T-helper 1 cell treated with Interleukin-12 subunit alpha and Interleukin-12 subunit beta and Interleukin-4 antibody, amounts not matched to agents 30 μg/mL and 1 μg/mL, for 36 hours (primary cell): ENCODE measurements around the gene SMIM21.

ENCODE experiments used
- H3K27ac Mint-ChIP-seq: one replicate; pipeline ENCODE4 v1.8.0; 2021; ENCODE audit warnings: mild to moderate bottlenecking, mixed read lengths
- H3K27me3 Mint-ChIP-seq: one replicate; pipeline ENCODE4 v1.8.0; 2021; ENCODE audit warnings: low read depth, mixed read lengths
- H3K36me3 Mint-ChIP-seq: one replicate; pipeline ENCODE4 v1.8.0; 2021; ENCODE audit warnings: low read depth, mixed read lengths
- H3K4me1 Mint-ChIP-seq: one replicate; pipeline ENCODE4 v1.8.0; 2021; ENCODE audit warnings: low read depth, mixed read lengths
- H3K4me3 Mint-ChIP-seq: one replicate; pipeline ENCODE4 v1.8.0; 2021; ENCODE audit warnings: mild to moderate bottlenecking, moderate library complexity, mixed read lengths
- H3K9me3 Mint-ChIP-seq: one replicate; pipeline ENCODE4 v1.8.0; 2021; ENCODE audit warnings: mixed read lengths

The SMIM21 gene

GRCh38 chr18:75407468-75408437, 19.8 kb downstream of the SMIM21 start:
- Mint-ChIP-seq H3K36me3 (no peaks in the 10 kb centered on the region), H3K27ac (no peak overlapping the region), H3K4me3 (no peak overlapping the region), H3K4me1 (no peaks in the 10 kb centered on the region), H3K27me3 (peaks cover 6% of the 10 kb centered on the region), H3K9me3 (no peaks in the 10 kb centered on the region)

DNA sequence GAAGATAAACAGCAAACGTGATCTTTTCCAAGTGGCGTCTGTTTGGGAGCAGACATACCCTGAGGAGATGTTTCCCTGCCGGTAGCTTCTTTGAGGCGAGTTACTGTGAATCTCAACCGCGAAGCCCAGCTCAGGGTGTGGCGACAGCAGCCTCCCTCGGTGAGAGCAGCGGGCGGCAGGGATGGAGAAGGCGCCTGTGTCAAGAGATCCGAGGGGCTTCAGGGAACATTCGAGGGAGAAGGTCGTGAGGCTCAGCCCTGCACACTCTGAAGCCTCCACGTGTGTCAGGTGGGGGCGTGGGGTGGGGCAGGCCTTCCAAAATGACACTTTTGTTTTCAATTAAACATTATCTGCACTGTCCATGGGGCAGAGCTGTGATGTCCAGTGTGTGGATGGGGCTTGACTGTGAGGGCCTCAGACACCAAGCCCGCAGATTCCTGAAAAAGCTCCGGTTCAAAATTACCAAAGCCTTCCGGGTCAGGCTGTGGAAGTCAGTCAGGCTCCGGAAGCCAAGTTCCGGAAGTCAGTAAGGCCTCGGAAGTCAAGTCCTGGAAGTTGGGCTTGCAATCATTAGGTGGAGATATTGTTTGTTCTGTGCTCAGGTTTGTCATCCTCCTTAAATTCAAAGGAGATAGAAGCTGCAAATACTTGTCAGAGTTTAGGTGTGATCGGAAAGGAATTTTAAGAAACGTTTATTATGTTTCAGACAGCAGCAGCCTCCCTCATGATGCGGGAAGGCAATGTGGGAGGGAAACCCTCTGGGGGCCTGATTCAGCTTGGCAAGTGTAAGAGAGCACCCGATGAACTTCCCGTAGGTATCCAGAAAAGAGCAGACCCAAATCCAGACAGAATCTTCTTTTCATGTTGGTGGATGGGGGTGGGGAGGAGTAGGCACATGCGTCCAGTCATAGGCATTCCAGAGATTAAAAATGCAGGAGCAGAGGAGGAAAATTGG, 20.7 kb downstream of the SMIM21 start:
- H3K27me3 Mint-ChIP-seq, result peaks cover 14% of the 10 kb centered on the region
- H3K4me3 Mint-ChIP-seq, result no peak overlapping the region
- no peak overlapping the region for H3K27ac Mint-ChIP-seq
- H3K9me3 Mint-ChIP-seq, result no peaks in the 10 kb centered on the region
- no peaks in the 10 kb centered on the region for H3K36me3 Mint-ChIP-seq
- H3K4me1 Mint-ChIP-seq, result no peaks in the 10 kb centered on the region

- Mint-ChIP-seq H3K27me3 (peaks cover 14% of the 10 kb centered on the region), H3K9me3 (no peaks in the 10 kb centered on the region), H3K27ac (no peak overlapping the region), H3K4me3 (no peak overlapping the region), H3K4me1 (no peaks in the 10 kb centered on the region), H3K36me3 (no peaks in the 10 kb centered on the region)
Measured at GRCh38 chr18:75405351-75405750, 22.2 kb downstream of the SMIM21 start.

DNA sequence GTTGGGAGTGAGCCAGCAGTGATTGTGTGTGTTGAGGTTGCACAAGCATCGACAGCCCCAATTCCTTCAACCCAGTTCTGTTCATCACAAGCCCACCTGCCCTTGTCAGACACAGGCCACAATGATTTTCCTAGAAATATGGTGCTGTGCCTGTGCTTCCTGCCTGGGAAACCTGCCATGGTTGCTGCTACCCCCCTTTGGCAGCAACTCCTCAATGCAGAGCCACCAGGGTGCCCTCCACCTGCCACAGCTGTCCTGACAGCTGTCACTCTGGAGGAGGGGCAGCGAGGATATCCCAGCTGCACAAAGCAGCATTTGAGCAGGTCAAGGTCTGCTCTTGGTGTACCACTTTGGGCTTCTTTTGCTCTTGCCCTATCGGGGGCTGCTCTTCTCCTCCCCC, 27.1 kb downstream of the SMIM21 start:
- Mint-ChIP-seq H3K36me3 (no peaks in the 10 kb centered on the region), H3K9me3 (no peaks in the 10 kb centered on the region), H3K27ac (no peak overlapping the region), H3K27me3 (peaks cover 14% of the 10 kb centered on the region), H3K4me3 (no peak overlapping the region), H3K4me1 (no peaks in the 10 kb centered on the region)

GRCh38 chr18:75395137-75395536, 32.4 kb downstream of the SMIM21 start:
- H3K4me1 Mint-ChIP-seq, result no peaks in the 10 kb centered on the region

GRCh38 chr18:75393721-75394120, 33.8 kb downstream of the SMIM21 start:
- no peaks in the 10 kb centered on the region for H3K27me3 Mint-ChIP-seq
- H3K4me1 Mint-ChIP-seq, result no peaks in the 10 kb centered on the region
- no peak overlapping the region for H3K27ac Mint-ChIP-seq
- H3K9me3 Mint-ChIP-seq, result no peaks in the 10 kb centered on the region
- no peak overlapping the region for H3K4me3 Mint-ChIP-seq
- H3K36me3 Mint-ChIP-seq, result no peaks in the 10 kb centered on the region

More at GRCh38 chr18:75395137-75395536, 32.4 kb downstream of the SMIM21 start:
- H3K4me3 Mint-ChIP-seq, result no peak overlapping the region
- no peaks in the 10 kb centered on the region for H3K9me3 Mint-ChIP-seq
- no peak overlapping the region for H3K27ac Mint-ChIP-seq
- no peaks in the 10 kb centered on the region for H3K36me3 Mint-ChIP-seq
- no peaks in the 10 kb centered on the region for H3K27me3 Mint-ChIP-seq

DNA sequence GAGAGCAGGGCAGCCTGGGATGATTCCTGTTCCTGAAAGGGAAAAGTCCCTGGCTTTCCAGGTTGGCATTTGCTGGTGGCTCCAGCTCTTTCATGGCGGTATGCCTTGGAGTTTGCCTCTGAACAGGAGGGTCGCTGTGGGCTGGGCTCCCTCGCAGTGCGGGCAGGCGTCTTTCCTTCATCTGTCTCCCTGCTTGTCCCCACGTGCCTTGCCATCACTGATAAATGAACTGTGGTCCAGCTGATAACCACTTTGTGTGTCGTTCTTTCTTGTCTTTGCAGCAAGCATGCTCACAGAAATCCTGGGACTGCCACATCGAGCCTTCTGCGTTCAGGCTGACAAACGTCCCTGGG, 35.3 kb downstream of the SMIM21 start:
- H3K4me1 Mint-ChIP-seq, result no peaks in the 10 kb centered on the region
- H3K27me3 Mint-ChIP-seq, result no peaks in the 10 kb centered on the region
- H3K36me3 Mint-ChIP-seq, result no peaks in the 10 kb centered on the region
- no peak overlapping the region for H3K4me3 Mint-ChIP-seq
- H3K9me3 Mint-ChIP-seq, result no peaks in the 10 kb centered on the region
- no peak overlapping the region for H3K27ac Mint-ChIP-seq

- H3K9me3 Mint-ChIP-seq, result no peaks in the 10 kb centered on the region
- no peaks in the 10 kb centered on the region for H3K27me3 Mint-ChIP-seq
- H3K27ac Mint-ChIP-seq, result no peak overlapping the region
- no peak overlapping the region for H3K4me3 Mint-ChIP-seq
- no peaks in the 10 kb centered on the region for H3K4me1 Mint-ChIP-seq
- H3K36me3 Mint-ChIP-seq, result no peaks in the 10 kb centered on the region
Measured at GRCh38 chr18:75391279-75392225, 36.0 kb downstream of the SMIM21 start.

- no peaks in the 10 kb centered on the region for H3K4me1 Mint-ChIP-seq
Measured at GRCh38 chr18:75390854-75391253, 36.6 kb downstream of the SMIM21 start.

DNA sequence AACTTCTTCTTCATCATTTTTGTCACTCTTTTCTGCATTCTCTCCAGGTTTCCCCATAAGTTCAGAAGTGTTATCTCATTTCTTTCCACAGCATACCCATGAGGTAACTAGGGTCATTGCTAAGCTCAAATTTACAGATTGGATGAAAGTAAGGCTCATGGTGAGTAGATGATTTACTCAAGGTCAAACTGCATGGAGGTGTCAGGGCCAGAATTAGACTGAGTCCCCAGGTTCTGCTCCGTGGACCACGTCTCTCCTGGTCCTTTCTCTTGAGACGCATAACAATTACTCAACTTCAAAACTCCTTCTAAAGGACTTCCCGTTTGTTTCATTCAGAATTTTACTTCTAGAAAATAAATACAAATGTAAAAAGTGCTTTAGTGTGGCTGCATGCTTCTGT, 43.4 kb downstream of the SMIM21 start:
- H3K27ac Mint-ChIP-seq, result no peak overlapping the region
- no peak overlapping the region for H3K4me3 Mint-ChIP-seq
- no peaks in the 10 kb centered on the region for H3K4me1 Mint-ChIP-seq
- no peaks in the 10 kb centered on the region for H3K36me3 Mint-ChIP-seq
- no peaks in the 10 kb centered on the region for H3K9me3 Mint-ChIP-seq
- H3K27me3 Mint-ChIP-seq, result peaks cover 14% of the 10 kb centered on the region

More at GRCh38 chr18:75390854-75391253, 36.6 kb downstream of the SMIM21 start:
- Mint-ChIP-seq H3K27me3 (no peaks in the 10 kb centered on the region), H3K36me3 (no peaks in the 10 kb centered on the region), H3K4me3 (no peak overlapping the region), H3K27ac (no peak overlapping the region), H3K9me3 (no peaks in the 10 kb centered on the region)

DNA sequence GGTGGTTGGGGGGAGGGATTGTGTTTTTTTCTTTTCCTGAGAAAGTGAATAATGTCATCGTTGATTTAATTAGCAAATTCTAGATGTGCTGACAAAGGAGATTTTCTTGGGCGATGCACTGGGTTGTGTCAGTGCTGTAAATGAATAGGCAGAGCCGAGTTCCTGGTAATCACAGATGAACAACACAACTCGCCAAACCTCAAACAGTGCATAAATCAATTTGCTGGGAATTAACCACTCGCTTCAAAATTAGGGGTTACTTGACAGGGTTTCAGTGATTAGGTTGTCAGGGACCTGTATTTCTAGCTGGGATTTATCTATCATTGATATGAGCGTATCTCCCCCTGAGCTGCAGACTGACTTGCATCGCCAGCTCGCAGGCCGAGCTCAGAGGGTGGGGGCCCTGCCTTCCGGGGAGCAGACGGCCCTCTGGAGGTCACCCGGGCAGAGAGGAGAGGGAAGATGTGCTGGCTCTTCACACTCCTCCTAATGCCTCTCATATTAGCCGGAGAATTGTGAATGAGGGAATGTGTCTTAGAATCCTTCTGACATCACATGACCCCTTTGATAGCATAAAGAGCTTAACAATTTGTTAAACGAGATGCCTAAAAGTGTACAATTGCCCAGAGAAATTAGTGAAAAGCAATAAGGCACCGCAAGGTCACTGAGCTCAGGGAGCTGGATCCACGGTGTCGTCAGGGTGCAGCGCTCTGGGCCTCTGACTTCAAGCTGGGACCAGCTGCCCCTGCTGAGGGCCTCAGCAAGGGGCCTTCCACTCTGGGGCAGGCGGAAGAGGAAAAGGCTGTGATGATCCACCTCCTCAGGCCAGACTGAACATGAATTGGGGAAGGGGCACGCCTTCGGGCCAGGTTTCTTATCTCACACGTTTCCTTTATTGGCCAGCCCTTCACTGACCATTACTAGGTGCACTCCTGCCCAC, 48.9 kb downstream of the SMIM21 start:
- H3K27ac Mint-ChIP-seq, result no peak overlapping the region
- no peaks in the 10 kb centered on the region for H3K36me3 Mint-ChIP-seq
- H3K4me3 Mint-ChIP-seq, result no peak overlapping the region
- H3K27me3 Mint-ChIP-seq, result peaks cover 8% of the 10 kb centered on the region
- H3K4me1 Mint-ChIP-seq, result no peaks in the 10 kb centered on the region
- no peaks in the 10 kb centered on the region for H3K9me3 Mint-ChIP-seq

GRCh38 chr18:75377926-75378325, 49.6 kb downstream of the SMIM21 start:
- H3K4me3 Mint-ChIP-seq, result no peak overlapping the region
- H3K27ac Mint-ChIP-seq, result no peak overlapping the region
- no peaks in the 10 kb centered on the region for H3K4me1 Mint-ChIP-seq
- no peaks in the 10 kb centered on the region for H3K9me3 Mint-ChIP-seq
- no peaks in the 10 kb centered on the region for H3K36me3 Mint-ChIP-seq
- H3K27me3 Mint-ChIP-seq, result peaks cover 3% of the 10 kb centered on the region

- Mint-ChIP-seq H3K36me3 (no peaks in the 10 kb centered on the region), H3K4me3 (no peak overlapping the region), H3K27ac (no peak overlapping the region), H3K9me3 (no peaks in the 10 kb centered on the region), H3K27me3 (no peaks in the 10 kb centered on the region), H3K4me1 (no peaks in the 10 kb centered on the region)
Measured at GRCh38 chr18:75377258-75377657, 50.2 kb downstream of the SMIM21 start.
